GM04504 (cell line): ENCODE data around the gene MID1.
A peak's percentile ranks its signal among the peaks of the same experiment; 100 is the strongest.
"Not testable (repeated sequence)": the region's sequence is repeated elsewhere in the genome, so short reads cannot be mapped to it uniquely, and the experiment has no call there.

ENCODE experiments used
- DNase-seq: peaks from one replicate; pipeline ENCODE4 v3.0.0-alpha.2; 2012; ENCODE audit warnings: low read depth

Gene MID1

DNA sequence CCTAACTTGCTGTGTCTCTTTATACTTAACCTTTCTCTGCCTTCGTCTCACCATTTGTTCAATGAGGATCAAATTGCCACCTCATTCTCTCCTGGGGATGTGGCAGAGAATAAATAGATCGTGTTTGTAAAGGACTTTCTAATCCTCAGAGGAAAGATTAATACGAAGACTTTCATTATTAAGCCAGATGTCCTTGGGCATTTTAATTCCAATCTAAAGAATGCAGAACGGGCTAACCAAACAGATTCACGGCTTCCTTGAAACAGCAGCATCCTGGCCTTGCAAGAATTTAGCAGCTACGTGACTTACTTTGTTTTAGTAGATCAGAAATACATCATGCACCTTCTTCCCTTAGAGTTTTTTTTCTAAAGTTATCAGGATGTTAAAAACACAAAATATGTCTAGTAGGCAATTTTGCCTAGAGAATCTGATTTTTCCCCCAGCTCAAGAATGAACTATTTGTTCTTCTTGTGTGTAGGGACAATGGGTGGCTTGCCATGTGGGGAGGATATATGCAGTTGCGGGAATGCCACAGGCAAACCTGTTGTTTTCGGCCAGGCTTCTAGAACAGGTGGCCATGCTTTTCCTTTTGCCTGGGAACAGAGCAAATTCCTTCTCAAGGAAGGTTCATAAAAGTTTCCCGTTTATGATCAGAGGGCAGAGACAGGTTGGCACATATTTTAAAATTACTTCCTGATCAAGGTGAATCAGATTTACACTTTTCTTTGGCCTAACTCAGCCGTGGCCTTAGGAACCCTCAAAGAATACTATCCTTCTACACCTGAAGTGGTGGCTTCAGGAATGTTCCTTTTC, 3.0 kb downstream of the MID1 start:
- no peak for DNase-seq

- DNase-seq: peak; percentile 52
Measured at GRCh38 chrX:10615931-10616774, 4.2 kb downstream of the MID1 start.

DNA sequence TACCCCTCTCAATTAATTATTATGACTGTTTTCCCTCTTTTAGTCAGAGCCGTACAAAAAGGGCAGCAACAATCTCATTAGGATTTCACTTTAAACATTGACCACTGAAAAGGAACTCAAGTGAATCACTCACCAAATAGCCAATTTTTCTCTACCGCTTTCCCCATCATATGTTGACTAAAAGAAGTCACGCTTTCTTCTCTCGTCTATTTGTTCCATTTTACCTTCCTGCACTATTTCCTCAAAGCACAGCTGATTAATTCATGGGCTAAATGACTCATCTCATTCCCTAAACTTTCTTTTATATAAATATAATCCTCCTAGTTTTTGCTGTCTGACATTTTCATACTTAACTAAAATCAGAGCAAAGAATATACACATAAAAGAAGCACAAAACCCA, 8.2 kb downstream of the MID1 start:
- DNase-seq: no peak

DNA sequence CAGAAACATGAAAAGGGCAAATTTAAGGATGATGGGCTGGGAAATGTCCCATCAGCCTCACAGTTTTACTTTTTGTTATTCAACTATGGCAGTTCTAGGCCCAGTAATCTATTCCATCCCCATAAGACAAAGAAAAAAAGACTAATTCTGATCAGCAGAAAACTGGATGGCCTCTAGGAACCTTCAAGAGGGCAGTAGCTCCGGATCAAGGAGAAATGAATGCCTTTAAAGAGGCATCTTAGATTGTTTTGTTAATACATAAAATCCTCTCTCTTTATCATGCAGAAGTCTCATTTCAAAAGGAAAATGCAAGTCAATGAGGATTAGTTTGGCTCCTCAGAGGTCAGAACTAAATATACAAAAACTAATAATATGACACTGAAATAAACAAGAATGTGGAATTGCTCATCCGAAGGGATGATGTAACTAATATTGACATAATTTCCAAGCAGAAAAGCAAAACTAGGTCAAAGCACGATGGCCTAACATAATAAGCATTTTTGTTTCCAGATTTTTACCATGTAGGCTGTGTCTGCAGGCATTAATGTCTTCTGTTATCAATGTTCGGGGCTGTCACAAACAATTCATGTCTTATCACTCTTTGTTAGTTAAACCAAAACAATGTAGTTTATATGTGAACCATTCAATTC, 8.8 kb downstream of the MID1 start:
- DNase-seq: no peak

DNA sequence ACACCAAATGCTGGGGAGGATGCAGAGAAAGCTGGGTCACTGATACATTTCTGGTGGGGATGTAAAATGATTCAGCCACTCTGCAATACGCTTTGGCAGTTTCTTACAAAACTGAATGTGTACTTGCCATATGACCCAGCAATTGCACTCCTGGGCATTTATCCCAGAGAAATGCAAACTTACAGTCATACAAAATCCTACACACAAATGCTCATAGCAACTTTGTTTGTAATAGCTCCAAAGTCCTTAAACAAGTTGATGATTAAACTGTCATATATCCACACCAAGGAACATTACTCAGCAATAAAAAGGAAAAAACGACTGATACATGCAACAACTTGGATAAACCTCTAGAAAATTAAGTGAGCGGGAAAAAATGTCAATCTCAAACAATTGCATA, 12.3 kb downstream of the MID1 start:
- peak; percentile 32 for DNase-seq

DNA sequence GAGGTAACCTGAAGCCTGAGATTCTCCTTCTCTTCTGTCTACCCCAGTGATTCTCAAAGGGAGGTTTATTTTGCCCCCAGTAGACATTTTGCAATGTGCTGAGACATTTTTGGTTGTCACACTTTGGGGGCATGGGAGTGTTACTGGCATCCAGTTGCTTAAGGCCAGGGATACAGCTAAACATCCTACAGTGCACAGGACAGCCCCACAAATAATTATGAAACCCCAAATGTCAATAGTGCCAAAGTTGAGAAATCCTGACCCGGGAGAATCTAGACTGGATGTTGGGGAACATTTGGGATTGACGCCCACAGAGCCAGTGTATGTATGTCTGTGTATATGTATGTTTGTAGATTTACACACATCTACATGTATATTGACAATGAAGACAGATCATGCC, 13.2 kb downstream of the MID1 start:
- no peak for DNase-seq

DNA sequence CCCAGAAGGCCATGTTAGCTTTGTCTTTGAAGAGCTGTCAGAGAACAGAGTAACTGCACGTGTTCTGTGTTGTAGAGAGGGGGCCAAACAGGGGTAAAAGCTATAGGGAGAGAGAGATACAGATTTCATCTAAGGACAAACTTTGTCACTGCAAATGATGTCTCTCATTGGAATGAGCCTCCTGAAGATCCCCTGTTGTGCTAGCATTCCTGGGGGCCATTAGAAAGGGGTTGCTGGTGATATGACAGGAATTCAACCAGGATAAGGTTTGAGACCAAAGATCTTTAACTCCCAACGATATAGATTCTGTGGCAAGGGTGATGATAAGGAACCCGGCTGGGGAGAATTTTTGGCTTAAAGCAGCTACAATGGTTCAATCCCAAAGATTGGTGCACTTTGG, 16.8 kb downstream of the MID1 start:
- no peak for DNase-seq

GRCh38 chrX:10602646-10603045, 17.7 kb downstream of the MID1 start:
- DNase-seq: no peak

- no peak for DNase-seq
Measured at GRCh38 chrX:10600479-10600878, 19.9 kb downstream of the MID1 start.

DNA sequence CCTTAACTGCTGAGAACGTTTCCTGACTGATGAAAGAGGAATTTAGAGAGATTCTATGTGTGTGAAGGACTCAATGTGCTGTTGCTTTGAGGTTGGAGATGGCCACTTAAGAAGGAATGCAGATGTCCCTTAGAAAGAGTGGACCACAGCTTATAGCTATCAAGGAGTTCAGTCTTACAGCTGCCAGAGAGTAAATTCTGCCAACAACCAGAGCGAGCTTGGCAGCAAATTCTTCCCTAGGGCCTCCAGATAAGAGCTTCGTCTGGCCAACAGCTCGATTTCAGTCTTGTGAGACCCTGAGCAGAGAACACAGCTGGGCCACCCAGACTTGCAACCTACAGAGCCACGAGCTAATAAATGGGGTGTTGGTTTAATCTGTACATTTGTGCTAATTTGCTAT, 21.8 kb downstream of the MID1 start:
- DNase-seq: no peak

GRCh38 chrX:10597871-10598270, 22.5 kb downstream of the MID1 start:
- no peak for DNase-seq

GRCh38 chrX:10591363-10592335, 28.7 kb downstream of the MID1 start:
- DNase-seq: no peak

- not testable (repeated sequence) for DNase-seq
Measured at GRCh38 chrX:10589787-10590186, 30.6 kb downstream of the MID1 start.

GRCh38 chrX:10589098-10589497, 31.3 kb downstream of the MID1 start:
- no peak for DNase-seq

DNA sequence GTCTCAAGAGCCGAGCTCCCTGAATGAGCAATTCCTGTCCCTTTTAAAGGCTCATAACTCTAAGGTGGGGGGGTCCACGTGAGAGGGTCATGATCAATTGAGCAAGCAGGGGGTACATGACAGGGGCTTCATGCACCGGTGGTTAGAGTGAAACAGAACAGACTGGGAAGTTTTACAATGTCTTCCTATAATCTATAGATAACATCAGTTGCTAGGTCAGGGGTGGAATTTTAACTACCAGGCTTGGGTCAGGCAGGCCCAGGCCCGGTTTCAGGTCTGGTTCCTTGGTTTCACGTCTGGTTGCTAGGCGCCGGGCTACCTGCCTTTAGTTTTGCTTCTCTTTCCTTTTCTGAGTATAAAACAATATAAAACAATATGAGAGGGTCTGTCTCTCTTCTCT, 35.5 kb downstream of the MID1 start:
- not testable (repeated sequence) for DNase-seq

DNA sequence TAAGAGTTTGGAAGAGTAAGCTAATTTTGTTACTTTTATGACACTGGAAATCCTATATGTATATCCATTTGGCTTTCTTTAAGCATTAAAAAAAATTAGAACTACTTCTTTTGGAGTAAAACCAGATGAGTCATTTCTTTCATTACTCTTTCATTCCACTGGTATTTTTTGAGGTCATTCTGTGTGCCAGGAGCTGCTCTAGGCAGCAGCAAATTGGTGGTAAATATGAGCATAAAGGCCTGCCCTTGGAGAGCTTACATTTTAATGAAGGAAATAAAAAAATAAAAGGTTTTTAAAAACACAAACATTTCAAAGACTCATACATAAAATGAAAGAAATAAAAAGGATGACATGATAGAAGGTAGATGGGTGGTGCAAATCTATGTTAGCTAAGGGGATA, 37.4 kb downstream of the MID1 start:
- DNase-seq: no peak

- DNase-seq: no peak
Measured at GRCh38 chrX:10582215-10582733, 38.1 kb downstream of the MID1 start.

DNA sequence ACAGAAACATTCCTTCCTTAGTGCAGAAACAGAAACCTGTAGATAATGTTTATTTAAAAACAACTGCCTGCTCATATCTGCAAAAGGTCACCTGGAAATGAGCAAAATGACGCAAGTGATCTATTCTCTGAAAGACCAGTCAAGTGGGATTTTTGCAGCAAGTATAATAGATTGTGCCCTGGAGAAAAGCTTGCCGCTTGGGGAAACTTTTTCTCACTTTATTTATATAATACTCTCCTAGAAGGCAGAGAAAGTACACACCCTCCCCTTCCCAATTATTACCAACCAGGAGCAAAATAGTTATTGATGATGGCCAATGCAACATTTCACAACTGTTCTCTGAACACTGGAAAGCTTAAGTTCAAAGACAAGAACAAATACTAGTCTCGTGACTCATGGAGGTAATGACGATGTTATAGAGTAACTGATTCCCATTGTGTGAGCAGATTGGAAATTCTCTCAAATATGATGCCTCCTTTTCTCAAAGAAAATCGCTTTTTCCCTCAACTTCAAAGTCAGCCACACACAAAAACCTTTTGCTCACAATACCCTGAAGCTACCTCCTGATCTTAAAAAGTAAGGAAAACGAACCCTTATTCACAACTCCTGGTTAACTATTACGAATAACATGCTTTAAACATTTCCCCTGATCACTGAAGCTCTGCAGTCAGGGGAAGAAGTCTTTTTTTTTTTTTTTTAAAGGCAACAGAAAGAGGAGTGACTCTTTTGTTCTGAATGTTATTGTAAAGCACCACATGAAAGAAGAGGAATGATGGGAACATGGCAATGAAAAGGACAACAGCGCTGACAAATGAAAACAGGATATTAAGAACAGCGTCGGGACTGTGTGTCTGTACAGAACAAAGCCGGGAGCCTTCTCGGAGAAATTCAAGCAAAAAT, 41.0 kb downstream of the MID1 start:
- no peak for DNase-seq

DNA sequence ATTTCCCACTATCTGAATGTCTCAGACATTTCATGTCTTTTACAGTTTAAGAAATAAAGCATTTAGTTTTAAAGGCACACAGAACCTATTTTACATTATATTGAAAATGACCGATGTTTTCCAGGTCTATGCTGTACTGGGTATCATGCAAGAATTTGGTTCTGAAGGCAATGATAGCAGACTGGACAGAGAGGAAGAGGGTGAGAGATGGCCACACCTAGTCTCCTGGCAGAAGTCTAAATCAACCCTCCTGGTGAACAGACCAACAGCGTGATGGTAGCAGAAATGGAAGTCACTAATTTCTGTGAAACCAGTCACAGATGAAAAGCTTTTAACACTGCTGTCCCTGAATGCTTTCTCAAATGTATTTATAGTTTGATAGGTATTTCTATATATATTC, 41.9 kb downstream of the MID1 start:
- no peak for DNase-seq

DNA sequence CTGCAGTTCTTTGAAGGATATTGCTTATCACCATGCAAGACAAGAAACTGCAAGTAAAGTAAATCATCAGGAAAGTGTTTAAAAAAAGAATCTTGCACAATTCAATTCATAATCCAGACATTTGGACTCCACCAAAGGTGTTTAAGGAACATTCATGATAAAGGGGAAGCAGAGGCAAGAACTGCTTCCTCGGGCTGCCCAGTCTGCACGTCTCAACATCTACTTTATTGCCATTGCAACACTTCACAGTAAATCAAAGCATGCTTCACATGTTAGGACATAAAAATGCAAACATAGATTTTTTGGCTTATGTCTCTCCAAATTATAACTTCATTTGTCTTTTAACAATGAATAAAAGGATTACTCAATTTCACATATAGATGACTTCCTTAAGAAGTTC, 42.5 kb downstream of the MID1 start:
- no peak for DNase-seq
